ENCODE data around the gene PPP3CB. TPM values are rescaled to one million over a fixed set of nuclear protein-coding genes. Genes with fewer than 3 reads are reported as not detected.

The PPP3CB gene
- total RNA-seq, 1 experiment from 2014 or later = 43.8 TPM

DNA sequence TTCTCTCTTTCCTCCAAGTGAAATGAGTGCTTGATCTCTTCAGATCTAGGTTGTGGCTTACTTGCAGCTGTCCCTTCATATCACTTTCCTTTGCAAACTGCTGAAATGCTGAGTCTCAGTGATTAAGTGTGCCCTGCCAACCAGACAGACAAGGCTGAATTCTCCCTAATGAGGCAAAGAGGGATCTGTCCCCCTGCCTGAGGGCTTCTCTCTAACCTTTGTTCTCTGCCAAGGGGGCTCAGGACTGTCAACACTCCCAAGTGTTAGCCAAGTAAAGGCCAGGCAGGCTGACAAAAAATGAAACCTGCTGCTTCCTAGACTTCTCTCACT, 62.3 kb downstream of the PPP3CB start, which contains the start of gene MSS51:
MSS51 (minus strand) TSS at position 24 of the 330 bp plus-strand sequence. CDS start 5,277 bp downstream, outside the sequence.
- H3K4me3 ChIP-seq (ENCODE audit: low read length) = no peak within 1 kb of the TSS
- no TSS peak for BruUV-seq (replicated peaks)

DNA sequence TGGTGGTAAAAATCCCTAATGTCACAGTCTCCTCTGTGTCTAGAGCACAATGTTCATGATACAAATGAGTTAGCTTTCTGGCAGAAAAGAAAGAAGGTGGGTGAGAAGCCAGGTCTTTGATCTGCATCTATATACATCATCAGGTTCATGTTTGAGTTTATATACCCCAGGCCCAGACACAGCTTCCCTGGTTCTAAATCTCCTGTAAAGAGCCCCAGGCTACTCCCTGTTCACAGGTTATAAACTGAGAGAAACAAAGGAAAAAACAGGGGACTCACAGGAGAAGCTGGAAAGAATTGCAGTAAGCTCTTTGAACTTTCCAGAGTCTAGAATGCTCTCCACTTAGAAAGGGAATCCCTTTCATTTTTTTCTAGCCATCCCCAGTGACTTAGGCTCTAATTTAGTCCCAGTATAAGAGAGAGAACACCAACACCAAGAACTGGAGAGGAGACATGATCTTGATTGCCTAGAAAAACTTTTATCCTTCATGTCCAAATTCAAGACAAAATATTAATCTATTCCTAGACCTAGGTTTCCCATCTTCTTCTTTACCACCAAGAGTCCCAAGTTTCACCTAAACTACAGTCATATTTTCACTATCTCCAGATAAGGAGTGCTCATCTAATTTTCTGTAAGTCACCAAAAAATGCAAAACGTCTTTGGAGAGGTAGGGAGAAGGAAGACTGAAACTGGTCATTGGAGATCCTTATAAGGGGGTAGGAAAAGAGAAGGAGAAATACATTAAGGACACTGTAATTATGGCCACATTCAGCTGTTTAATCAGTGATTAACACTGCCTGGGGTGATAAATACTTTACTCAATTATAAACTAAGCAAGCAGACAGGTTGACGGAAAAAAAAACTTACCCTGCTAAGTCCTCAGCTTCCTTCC, 62.9 kb downstream of the PPP3CB start:
- BruUV-seq (replicated peaks) = no TSS peak
- Histone ChIP-seq H3K79me2 (ENCODE audit: low read length) (no peaks in the 10 kb centered on the region), H2AFZ (ENCODE audit: low read length) (no peak overlapping the region), H3K4me2 (ENCODE audit: low read length) (no peak overlapping the region), H3K9me3 (ENCODE audit: low read length) (no peaks in the 10 kb centered on the region), H3K9ac (ENCODE audit: low read length) (no peak overlapping the region), H3K4me3 (ENCODE audit: low read length) (no peak overlapping the region), H3K4me1 (ENCODE audit: insufficient read depth, low read length) (no peaks in the 10 kb centered on the region), H3K27me3 (ENCODE audit: low read length) (no peaks in the 10 kb centered on the region), H4K20me1 (ENCODE audit: low read length) (no peaks in the 10 kb centered on the region), H3K27ac (ENCODE audit: low read length) (no peak overlapping the region), H3K36me3 (ENCODE audit: low read depth, low read length) (peaks cover 4% of the 10 kb centered on the region; the same call in 1 of the 2 replicates), H3F3A (ENCODE audit: low read length, unreplicated experiment) (no peaks in the 10 kb centered on the region), H3K9me2 (replicated peaks; ENCODE audit: low read length) (no peaks in the 10 kb centered on the region)
- CTCF ChIA-PET = no interaction called here
- ATAC-seq (peak; percentile 21), DNase-seq (no peak)
- TF ChIP-seq EZH2phosphoT487 (IDR thresholded peaks at IDR 0.05; ENCODE audit: borderline replicate concordance, low read length) (no peak), EZH2 (IDR thresholded peaks at IDR 0.05; ENCODE audit: low read length, unreplicated experiment) (no peak)
- TF ChIP-seq, protein P1, sequence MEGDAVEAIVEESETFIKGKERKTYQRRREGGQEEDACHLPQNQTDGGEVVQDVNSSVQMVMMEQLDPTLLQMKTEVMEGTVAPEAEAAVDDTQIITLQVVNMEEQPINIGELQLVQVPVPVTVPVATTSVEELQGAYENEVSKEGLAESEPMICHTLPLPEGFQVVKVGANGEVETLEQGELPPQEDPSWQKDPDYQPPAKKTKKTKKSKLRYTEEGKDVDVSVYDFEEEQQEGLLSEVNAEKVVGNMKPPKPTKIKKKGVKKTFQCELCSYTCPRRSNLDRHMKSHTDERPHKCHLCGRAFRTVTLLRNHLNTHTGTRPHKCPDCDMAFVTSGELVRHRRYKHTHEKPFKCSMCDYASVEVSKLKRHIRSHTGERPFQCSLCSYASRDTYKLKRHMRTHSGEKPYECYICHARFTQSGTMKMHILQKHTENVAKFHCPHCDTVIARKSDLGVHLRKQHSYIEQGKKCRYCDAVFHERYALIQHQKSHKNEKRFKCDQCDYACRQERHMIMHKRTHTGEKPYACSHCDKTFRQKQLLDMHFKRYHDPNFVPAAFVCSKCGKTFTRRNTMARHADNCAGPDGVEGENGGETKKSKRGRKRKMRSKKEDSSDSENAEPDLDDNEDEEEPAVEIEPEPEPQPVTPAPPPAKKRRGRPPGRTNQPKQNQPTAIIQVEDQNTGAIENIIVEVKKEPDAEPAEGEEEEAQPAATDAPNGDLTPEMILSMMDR (conservative IDR thresholded peaks at IDR 0.05; ENCODE audit: low read depth, low read length) = no peak
- intact Hi-C loops (cut with micrococcal nuclease) = no loop called here
- POLR2A ChIA-PET (ENCODE audit: unreplicated experiment) = no interaction called here

More for the DNA sequence above, 62.3 kb downstream of the PPP3CB start, which contains the start of gene MSS51:
- Histone ChIP-seq H3K9ac (ENCODE audit: low read length) (no peak within 1 kb of the TSS), H3K27ac (ENCODE audit: low read length) (no peak within 1 kb of the TSS), H3K4me1 (ENCODE audit: insufficient read depth, low read length) (no peaks in the 10 kb centered on the region), H2AFZ (ENCODE audit: low read length) (no peak within 1 kb of the TSS), H3K9me3 (ENCODE audit: low read length) (no peaks in the 10 kb centered on the region), H3F3A (ENCODE audit: low read length, unreplicated experiment) (no peaks in the 10 kb centered on the region), H3K36me3 (ENCODE audit: low read depth, low read length) (peaks cover 8% of the 10 kb centered on the region; the same call in 1 of the 2 replicates), H3K27me3 (ENCODE audit: low read length) (no peaks in the 10 kb centered on the region), H4K20me1 (ENCODE audit: low read length) (no peaks in the 10 kb centered on the region), H3K79me2 (ENCODE audit: low read length) (no peaks in the 10 kb centered on the region), H3K4me2 (ENCODE audit: low read length) (no peak within 1 kb of the TSS), H3K9me2 (replicated peaks; ENCODE audit: low read length) (no peaks in the 10 kb centered on the region)
- TF ChIP-seq, protein P1 (conservative IDR thresholded peaks at IDR 0.05; ENCODE audit: low read depth, low read length) = no peak
- TF ChIP-seq EZH2 (IDR thresholded peaks at IDR 0.05; ENCODE audit: low read length, unreplicated experiment) = no peak
- TF ChIP-seq EZH2phosphoT487 (IDR thresholded peaks at IDR 0.05; ENCODE audit: borderline replicate concordance, low read length) = no peak
- CTCF ChIA-PET = no interaction called here
- POLR2A ChIA-PET (ENCODE audit: unreplicated experiment) = no interaction called here
- intact Hi-C loops (cut with micrococcal nuclease) = no loop called here
- peak; percentile 25 for ATAC-seq
- no peak for DNase-seq

DNA sequence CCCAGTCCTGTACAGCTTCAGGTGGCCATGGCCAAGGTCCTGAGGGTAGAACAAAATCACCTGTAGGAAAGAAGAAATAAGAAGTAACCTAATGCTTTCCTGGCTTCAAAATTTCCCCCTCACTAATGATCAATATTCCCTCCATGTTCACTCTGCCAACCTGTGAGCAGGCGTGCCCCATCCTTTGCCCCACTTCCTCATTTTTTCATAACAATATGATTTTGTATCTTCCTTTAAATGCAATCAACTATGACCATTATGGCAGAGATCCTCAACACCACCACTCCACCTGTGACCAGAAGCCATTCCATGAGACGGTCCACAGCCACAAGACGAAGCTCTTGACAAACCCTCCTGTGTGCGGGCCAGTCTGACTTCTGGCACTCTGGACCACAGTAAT, 69.5 kb downstream of the PPP3CB start:
- Histone ChIP-seq H4K20me1 (ENCODE audit: low read length) (no peaks in the 10 kb centered on the region), H3K79me2 (ENCODE audit: low read length) (no peaks in the 10 kb centered on the region), H2AFZ (ENCODE audit: low read length) (no peak overlapping the region), H3K36me3 (ENCODE audit: low read depth, low read length) (0 out of 2 replicates have a peak, but pooled peaks cover 8% of the 10 kb centered on the region), H3K4me3 (ENCODE audit: low read length) (no peak overlapping the region), H3K4me1 (ENCODE audit: insufficient read depth, low read length) (no peaks in the 10 kb centered on the region), H3K27ac (ENCODE audit: low read length) (no peak overlapping the region), H3K9ac (ENCODE audit: low read length) (no peak overlapping the region), H3K9me3 (ENCODE audit: low read length) (no peaks in the 10 kb centered on the region), H3K9me2 (replicated peaks; ENCODE audit: low read length) (no peaks in the 10 kb centered on the region), H3F3A (ENCODE audit: low read length, unreplicated experiment) (no peaks in the 10 kb centered on the region), H3K27me3 (ENCODE audit: low read length) (no peaks in the 10 kb centered on the region), H3K4me2 (ENCODE audit: low read length) (no peak overlapping the region)
- ATAC-seq = no peak
- intact Hi-C loops (cut with micrococcal nuclease) = no loop called here
- BruUV-seq (replicated peaks) = no TSS peak
- DNase-seq = no peak
- POLR2A ChIA-PET (ENCODE audit: unreplicated experiment) = no interaction called here
- TF ChIP-seq EZH2 (IDR thresholded peaks at IDR 0.05; ENCODE audit: low read length, unreplicated experiment) = no peak
- TF ChIP-seq, protein P1 (conservative IDR thresholded peaks at IDR 0.05; ENCODE audit: low read depth, low read length) = no peak
- TF ChIP-seq EZH2phosphoT487 (IDR thresholded peaks at IDR 0.05; ENCODE audit: borderline replicate concordance, low read length) = no peak
- CTCF ChIA-PET = no interaction called here
